GM19025 (cell line): Measurements from ENCODE around the gene MRPL50.

Experiments
- ATAC-seq: cut with Tn5 transposase; IDR thresholded peaks from one replicate; pipeline ENCODE4 v1.9.1; 2021; ENCODE audit warnings: mild to moderate bottlenecking, low read depth, moderate library complexity; ENCODE audit not compliant: unreplicated experiment

MRPL50 gene

DNA sequence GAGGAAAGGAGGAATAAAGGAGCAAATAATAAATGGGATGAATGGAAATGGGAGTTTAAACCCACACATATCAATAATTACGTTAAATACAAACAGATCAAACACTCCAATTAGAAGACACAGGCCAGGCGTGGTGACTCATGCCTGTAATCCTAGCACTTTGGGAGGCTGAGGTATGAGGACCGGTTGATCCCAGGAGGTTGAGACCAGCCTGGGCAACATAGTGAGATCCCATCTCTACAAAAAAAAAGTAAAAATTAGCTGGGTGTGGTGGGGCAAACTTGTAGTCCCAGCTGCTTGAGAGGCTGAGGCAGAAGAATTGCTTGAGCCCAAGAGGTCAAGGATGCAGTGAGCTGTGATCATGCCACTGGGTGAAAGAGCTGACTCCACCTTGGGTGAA is 17.3 kb downstream of the MRPL50 start:
- no peak for ATAC-seq

DNA sequence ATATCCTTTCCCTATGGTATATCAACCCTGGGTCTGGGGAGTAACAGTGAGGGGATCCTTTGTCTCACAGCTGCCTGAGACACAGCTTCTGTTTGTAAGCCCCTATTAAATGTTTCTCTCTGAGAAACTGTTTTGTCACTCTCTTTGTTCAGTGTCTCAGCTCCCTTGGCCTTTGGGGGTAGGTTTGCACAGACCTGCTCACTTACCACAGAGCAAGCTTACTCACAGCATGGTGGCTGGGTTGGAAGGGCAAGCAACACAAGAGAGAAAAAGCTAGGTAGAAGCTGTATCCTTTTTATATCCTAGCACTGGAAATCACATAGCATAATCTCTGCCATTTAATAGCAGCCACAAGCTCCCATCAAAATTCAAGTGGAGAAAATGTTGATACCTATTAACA is 18.1 kb downstream of the MRPL50 start:
- no peak for ATAC-seq

DNA sequence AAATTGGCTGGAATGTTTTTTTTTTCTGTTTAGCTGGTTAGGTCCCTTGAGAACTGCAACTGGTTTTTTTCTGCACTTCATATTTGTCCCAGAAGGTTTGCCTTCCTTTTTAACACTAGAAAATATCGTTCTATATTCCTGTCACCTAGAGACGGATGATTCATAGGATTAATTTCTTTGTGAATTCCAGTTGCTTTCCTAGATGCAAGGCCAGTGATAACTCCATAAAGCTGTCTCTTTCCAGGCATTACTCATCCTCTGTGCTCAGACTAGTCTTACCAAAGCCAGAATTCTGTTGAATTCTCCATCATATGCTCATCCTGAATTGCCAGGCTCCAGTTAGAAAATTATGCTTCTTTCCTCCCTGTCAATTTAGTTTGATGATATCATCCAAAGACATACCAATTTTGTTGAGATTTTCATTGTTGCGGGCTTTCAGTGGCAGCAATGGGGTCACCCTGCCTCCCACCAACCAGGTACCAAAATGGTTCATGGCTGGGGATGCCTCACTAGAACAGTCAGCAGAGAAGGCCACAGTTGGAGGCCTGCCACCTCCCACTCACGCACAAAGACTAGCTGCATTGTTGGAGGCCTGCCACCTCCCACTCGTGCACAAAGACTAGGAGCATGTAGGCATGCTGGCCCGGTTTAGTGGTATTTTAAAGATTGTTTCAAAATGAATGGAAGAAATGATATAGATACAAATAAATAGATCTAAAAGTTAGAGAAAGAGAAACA is 22.1 kb downstream of the MRPL50 start:
- no peak for ATAC-seq

DNA sequence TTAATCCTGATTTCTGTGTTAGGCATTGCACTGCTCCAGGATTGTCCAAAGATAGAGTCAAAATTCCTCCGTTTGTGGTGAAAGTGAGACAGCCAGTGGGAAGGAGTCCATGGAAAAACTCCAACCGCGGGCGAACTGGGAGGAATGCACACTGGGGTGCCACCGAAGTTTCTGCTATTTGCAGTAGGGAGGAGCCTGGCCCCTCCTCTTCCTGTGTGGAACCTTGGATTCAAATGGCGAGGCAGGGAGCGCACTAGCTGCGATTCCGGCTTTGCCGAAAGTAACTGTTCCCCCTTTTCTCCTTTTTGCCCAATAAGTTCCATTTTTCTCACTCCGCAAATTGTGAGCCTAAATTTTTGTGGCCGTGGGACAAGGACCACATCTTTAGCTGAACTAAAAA is 22.9 kb downstream of the MRPL50 start:
- ATAC-seq = no peak

DNA sequence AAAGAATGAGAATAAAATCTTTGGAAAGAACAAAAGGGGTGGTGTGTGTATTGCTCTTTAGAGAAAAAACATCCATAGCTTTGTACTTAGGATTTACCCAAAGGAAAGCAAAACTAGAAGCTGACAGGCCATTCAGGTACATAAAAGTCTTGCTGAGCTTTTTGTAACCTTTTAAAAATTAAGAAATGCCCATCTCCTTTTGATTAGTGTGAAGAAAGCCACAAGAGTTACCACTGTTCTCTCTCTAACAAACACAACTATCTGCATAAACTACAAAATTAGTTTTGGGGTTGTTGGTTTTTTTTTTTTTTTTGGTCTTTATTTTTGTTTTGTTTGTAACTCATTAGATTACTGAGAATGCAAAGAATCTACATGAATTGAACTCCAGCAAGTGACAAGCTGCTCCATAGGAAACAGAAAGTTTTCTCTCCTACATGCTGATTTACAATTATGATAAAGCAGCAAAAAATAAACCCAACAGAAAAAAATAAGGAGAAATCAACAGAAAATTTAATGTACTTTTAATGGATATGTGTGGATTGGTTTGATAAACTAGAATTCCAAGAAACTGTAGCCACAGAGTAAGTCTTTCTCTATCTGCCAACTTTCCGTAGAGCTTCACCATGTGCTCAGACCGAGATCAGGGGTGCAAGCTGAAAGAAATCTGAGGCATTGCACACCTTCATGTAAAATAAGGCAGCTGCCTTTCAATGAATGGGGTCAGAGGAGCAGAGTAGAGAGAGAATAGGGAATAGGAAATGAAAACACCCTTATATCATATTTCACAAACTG is 25.9 kb downstream of the MRPL50 start:
- no peak for ATAC-seq

DNA sequence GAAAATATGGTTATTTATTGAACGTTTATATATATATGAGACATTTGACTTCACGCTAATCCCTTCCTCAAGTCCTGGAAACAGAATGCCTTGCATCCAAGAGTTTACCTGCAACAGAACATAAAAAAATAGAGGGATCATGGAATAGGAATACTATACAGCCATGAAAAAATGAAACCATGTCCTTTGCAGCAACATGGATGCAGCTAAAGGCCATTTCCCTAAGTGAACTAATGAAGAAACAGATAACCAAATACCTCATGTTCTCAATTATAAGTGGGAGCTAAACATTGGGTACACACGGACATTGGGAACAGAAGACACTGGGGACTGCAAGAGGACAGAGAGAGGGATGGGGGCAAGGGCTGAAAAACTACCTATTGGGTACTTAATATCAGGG is 26.6 kb downstream of the MRPL50 start:
- ATAC-seq = no peak

DNA sequence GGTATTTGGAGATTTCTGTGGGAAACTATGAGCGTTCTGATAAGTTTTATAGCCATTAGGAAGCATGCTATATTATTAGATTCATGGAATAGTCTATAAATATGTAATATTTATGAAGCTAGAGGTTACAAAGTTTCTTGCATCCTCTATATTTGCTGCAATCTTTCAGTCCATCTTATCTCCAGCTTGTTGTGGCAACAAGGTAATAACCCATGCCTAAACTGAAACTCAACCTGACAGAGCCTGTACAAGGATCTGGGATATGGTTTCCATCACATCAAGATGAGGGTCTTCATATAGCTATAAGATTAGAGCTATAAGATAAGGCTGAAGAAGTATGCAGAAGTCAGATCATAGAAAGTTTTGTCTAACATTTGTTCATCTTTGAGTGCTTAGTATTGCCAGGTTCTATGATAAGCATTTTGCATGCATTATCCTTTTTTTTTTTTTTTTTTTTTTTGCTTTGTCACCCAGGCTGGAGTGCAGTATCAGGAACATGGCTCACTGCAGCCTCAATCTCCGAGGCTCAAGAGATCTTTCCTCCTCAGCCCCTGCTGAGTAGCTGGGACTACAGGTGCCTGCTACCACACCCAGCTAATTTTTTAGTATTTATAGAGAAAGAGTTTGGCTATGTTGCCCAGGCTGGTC is 28.4 kb downstream of the MRPL50 start:
- ATAC-seq = no peak

DNA sequence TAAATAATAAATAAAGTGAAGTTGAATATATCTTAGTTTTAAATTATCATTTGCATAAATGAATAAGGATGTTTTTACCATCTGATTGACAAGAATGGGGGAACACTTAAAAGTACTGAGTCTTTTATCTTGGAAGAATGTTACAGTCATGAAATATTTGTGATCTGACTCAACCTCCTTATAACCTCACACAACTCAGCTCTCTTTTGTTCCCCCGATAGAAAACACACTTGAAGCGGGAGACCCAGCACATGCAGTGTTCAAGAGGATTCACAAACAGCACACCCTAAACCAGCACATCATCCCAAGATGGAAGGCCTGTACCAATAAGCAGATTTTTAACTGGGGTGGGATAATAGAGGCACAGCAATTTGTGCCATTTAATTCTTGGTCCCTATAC is 29.1 kb downstream of the MRPL50 start:
- no peak for ATAC-seq

DNA sequence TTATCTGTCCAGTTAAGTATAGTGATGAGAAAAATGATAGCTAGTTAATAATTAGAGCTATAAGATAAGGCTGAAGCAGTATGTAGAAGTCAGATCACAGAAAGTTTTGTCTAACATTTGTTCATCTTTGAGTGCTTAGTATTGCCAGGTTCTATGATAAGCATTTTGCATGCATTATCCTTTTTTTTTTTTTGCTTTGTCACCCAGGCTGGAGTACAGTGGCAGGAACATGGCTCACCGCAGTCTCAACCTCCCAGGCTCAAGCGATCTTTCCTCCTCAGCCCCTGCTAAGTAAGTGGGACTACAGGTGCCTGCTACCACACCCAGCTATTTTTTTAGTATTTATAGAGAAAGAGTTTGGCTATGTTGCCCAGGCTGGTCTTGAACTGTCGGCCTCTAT is 31.1 kb downstream of the MRPL50 start:
- no peak for ATAC-seq

DNA sequence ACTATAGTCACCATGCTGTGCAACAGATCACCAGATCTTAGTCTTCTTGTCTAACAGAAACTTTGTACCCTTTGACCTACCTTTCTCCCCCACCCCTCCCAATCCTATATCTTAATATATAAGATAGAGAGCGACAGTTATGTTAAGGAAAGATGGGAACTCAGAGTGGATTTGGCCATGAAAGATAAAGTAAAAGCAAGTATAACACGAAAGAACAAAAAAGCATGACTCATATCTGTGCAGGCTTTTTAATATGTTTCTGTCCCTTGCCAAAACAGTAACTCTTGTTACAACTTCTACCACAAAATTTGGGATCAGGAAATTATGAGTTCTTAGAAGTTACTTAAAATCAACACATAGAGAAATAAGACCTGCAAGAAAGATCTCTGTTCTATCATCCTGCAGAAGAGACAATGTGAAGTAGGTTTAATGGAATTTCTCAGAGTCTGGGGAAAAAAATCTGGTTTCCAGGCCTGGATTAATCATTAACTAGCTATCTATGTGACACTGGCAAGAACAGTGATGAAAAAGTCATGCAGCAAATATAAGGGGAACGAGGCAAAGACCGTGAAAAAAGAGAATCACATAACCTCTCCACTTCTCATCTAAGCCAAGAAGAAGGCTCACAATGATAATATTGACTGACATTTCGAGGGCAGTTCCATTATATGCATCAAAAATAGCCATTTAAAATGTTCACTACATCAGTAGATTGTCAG is 32.2 kb downstream of the MRPL50 start:
- no peak for ATAC-seq

DNA sequence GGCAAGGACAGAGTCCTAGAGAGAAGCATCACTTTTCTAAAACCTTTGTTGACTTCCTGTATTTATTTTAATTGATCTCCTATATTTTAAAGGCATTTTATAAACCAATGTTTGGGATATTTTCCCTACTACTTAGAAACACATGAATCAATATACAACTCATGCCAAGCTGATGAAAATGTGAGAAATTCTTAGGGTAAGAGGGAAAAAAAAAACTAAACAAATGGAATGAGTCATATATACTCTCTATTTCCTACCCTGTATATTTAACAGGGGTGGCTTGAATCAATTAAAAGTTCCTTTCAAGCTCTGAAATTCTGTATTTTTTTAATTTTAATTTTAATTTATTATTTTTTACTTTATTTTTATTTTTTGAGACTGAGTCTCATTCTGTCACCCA is 33.2 kb downstream of the MRPL50 start:
- ATAC-seq = no peak

DNA sequence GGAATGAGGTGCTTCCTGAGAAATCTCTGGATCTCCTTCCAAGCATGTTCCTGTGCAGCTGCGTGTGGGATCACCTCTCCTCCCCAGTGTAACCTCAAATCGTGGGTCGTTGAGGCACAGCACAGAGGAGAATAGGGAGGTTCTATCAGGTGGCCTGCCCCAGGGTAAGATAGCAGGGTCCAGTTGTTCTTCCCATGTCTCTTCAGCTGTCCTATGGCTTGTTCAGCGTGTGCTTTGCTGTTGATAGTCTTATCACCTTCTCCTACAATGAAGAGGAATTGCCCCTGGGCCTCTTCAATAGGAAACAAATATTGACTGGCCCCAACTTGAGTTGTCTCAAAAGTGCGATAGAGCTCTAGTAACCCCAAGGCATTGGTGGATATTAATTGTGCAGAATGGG is 36.0 kb downstream of the MRPL50 start:
- ATAC-seq = no peak

DNA sequence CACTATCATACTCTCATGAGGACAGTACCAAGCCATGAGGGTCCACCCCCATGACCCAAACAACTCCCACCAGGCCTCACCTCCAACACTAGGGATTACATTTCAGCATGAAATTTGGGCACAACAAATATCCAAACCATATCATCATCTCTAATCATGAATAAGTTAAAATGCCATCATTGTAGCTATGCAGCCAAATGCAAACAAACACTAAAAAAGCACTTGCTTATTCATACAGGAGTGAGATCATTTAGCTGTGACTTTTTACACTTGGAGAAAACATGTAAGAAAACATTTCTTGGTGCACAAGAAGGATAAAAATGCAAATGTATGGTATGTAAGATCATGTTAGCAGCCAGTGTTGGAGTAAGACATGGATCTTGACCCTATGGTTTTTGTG is 37.8 kb downstream of the MRPL50 start:
- no peak for ATAC-seq

DNA sequence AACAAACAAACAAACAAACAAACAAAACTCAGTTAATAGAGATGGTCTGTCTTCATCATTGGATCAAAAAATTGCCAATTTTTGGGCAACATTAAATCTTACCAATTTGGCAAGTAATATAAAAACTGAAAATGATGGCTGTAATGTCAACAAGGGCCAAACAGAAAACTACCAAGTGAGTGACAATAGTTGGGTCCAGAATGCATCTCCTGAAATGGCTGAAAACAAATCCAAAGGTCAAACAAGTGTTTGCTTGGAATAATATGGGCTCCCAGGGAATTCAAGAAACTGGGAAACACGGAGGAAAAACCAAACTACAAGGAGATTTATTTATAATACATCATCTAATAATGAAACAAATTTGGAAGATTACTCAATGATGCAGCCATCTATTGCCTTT is 38.7 kb downstream of the MRPL50 start:
- ATAC-seq = no peak

DNA sequence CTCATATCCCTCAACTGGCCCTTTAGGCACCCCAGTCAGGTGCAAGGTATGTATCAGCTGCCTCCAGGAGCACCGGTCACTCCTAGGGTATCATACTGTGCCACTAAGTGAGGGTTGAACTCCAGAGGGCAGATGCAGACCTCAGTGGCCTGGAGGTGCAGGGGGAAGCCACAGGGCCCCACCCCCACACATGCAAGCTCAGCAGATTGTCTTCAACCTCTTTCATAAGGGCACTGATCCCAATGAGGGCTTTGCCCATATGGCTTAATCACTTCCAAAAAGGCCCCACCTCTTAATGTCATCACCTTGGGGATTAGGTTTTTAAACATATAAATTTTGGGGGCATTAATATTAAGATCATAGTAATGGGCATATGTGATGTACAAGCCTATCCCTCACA is 41.8 kb downstream of the MRPL50 start:
- ATAC-seq = no peak

DNA sequence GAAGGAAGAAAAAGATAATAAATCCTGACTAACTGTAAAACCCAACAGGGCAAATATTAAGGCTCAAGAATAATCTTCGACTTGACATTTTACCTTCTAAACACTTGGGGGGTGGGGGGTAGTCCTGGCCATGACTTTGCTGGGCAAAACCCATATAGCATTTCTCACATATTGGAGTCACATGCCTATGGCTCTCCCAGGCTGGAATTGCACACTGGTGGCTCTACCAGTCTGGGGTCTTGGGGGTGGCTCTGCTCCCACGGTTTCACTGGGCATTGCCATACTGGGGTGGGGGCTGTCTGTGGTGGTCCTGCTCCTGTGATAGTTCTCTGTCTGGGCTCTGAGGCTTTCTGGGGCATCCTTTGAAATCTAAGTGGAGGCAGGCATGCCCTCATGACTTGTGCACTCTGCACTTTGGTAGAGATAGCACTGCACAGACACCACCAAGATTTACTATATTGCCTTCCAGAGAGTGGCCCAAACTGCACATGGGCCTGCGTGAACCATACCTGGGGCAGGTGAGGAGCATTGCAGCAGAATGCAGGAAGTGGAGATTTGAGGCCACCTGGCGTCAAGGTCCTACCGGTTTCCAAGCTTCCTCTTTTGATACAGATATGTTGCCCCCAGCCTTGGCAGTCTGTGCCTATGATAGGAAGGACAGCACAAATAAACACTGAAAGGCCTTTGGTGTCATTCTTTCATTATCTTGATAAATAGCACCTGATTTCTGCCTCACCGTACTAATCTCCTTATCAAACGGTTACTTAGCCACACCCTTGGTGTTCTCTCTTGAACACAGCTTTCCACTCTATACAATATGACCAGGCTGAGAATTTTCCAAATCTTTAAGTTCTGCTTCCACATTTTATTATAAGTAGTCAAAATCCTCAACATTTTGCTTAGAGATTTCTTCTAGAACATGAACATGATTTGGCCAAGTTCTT is 43.4 kb downstream of the MRPL50 start:
- no peak for ATAC-seq

DNA sequence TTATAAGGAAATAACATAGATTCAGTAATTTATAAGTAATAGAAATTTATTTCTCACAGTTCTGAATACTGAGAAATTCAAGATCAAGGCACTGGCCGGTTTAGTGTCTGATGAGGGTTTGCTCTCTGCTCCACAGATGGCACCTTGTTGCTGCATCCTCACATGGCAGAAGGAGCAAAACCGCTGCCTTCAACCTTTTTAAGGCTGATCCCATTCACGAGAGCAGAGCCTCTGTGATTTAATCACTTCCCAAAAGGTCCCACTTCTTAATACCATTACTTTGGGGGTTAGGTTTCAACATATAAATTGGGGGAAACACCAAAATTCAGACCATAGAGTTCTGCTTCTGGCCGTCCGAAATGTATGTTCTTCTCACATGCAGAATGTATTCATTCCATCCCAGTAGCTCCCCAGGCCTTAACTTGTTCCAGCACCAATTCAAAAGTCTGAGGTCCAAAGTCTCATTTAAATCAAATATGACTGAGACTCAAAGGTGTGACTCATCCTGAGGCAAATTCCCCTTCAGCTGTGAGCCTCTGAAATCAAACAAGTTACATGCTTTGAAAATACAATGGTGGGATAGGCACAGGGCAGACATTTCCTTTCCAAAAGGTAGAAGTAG is 44.2 kb downstream of the MRPL50 start:
- no peak for ATAC-seq

DNA sequence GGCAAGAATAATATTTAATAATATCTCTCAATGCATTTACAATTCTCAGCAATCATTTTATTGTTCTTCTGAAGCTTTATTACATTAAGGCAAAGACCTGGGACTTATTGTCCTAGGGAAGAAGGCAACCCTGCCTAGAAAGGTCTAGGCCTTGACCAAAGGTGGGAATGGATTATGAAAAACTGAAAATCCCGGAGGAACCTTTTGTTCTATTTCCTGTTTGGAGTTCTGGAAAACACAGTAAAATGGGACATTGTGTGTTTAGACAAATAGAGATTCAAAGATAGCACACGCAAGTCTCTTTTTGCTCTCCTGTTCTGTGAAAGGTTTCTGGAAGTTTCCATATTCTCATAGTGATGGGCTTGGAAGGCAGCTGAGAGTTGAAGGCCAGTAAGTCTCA is 44.7 kb downstream of the MRPL50 start:
- no peak for ATAC-seq

DNA sequence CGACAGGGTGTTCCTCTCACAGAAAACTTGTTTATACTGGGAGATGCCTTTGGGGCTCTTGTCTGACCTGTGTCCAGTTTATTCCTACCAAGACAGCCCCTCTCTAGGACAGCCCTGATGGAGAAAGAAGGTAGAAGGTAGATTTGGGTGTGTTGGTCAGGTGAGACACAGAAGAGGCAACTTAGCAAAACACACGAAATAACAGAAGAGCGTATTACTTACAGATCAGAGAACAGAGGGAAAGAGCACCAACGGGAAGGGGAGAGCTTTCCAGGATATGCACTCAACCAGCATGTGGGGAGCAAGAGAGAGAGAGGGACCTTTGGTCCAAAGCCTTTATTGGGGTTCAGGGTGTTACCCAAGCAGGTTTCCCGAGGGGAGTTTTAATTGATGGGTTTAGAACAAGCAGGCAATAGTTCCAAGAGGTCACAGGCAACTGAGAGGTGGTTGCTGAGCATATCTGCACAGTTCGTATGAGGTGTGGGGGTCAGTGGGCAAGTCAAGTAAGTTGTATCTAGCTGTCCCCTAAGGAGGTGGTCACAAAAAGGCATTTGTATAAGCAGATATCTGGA is 45.4 kb downstream of the MRPL50 start:
- no peak for ATAC-seq
